Measurements from ENCODE around the gene GBF1.

The GBF1 gene

DNA sequence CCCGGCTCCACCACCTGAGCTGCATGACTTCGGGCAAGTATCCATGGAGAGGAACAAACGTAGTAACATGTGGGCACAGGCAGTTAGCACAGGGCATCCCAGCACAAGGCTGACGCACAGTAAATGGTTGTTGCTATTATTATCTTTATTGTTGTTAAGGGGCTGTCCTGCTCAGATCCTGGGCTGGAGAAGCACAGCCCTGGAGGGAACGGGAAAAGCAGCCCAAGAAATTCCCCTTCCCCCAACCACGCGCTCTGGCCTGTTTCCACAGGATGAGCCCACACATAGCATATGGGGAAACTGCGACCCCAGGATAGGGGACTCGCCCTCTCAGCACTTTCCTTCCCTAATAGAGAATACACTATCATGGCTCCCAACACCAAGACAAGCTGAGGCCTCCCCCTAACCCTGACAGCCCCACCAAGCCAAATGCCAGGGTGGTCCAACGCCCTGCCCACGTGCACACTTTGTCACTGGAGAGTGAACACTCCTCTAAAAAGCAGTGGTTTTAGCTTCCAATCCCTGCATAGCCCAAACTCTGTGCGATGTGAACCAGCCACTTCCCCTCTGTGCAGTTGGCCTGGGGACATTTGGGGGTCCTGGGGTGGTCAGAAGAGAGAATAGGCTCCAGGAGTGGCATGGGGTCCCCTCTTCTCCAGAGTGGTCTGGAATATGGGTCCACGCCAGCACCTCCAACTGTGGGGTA is 162.2 kb downstream of the GBF1 start:
- no peak for DNase-seq (ENCODE audit: low read depth, low spot score)

DNA sequence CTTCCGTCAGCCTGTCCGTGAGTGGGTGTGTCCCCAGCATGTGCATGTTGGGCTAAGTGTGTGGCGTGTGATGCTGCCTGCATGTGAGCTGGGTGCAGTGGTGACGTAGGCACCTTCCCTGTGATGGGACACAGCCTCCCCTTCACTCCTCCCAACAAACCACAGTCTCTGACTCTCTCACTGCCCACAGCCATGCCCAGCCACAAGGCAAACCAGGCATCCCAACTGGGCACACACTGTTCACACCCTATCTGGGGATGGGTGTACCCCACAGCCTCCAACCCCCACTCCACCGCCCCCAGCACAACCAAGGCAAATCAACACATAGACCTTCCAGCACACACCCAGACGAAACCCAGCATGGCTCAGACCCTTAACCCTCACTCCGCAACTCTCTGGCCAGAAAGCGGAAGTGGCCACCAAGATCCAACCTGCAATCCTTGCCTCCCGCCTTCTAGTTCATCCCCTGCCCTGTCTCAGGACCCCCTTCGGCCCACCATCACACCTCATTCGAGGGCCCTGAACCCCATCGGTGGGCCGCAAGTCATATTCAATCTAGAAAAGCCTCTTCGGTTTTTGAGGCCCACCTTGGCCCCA is 162.9 kb downstream of the GBF1 start:
- DNase-seq (ENCODE audit: low read depth, low spot score), result no peak

DNA sequence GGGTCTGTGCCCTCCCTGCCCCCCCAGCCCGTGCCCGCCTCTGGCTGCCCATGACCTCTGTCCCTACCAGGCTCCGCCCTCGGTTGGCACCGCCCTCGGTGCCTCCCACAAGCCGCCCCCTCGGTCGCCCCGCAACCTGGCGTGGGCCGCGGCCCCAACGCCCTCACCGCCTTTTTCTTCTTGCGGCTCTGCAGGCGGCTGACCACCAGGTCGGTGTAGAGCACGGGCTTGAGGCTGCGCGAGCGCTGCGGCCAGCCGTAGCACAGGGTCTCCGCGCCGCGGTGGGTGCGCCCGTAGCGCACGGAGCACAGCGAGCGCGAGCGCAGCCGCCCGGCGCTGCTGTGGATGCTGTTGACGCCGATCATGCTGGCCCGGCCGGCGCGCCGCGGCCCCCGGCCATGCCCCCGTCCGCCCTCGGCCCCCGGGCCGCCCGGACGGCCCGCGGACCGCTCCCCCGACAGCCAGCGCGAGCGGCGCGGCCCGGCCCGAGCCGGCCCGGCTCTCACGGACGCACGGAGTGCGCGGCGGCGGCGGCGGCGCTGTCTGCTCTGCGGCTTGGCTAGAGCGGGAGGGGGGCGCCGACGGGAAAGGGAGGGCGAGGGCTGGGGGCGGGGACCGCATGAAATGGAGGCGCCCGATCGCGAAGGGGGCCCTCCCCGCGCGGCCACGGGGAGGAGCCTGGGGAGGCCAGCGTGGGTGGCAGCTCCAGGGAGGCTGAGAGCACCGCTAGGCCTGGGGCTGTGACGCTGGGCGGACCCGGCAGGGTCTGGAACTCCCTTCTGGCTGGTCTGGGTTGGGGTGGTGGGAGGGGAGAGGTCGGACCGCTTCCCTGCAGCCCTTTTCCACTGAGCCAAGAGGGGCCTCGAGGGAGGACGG is 163.6 kb downstream of the GBF1 start:
- DNase-seq (ENCODE audit: low read depth, low spot score), result no peak

DNA sequence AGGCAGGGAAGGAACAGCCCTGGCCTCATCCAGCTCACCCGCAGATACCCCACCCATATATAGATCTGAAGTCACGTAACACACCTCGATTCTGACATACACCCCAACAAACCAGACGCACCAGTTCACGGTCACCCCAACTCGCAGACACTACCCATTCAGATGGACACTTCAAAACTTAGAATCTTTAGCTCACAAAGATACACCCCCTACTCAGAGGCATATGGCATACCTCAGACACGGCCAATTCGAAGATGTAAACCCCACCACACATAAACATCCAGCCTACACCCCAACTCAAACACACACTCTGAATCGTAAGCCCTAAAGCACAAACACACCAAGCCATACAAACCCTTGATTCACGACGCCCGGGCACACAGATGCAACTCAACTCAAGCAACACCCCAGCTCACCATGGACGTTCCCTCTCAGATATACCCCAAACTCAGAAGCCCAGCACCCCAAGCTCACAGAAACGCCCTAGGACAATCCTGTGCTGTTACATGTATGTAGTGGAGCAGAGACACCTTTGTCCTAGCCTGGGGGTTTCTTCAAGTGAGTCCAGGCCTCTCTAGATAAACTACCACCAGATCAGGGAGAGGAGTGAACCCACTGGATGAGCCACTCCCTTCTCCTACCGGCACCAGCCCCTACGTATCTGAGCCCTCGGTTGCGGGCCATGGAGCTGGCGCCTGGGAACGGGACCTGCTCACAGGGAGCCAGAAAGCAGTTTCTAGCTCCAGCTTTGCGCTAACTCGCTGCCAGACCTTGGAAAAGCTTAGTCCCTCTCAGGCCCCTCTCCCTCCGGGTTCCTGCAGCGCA is 164.5 kb downstream of the GBF1 start:
- DNase-seq (ENCODE audit: low read depth, low spot score), result no peak

DNA sequence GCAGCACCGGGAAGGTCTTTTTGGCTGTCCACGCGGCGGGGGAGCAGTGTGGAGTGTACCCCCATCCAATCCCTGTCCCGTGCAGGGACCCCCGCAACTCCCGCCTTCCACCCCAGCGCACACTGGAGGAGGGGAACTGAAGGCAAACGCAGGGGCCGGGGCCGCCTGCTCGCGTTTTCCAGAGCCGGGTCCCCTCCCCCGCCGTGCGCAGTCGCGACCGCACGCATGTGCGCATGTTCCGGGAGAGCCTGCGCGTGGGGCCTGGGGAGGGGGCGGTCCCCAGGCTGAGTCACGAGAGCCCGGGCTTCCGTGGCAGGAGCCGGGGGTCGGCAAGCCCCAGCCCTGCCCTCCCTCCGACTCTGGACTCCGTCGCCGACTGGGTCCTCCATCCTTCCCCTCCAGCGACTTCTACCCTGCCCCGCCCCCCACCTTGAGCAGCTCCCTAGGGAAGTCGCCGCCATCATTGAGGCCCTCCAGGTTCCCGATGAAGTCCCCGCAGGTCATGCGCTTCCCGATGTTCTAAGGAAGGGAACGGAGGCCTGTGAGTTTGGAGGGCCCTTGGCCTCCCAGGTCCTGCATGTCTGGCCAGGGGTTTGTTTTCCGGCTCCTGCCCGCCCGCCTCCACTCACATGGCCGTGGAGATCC is 165.2 kb downstream of the GBF1 start:
- no peak for DNase-seq (ENCODE audit: low read depth, low spot score)

DNA sequence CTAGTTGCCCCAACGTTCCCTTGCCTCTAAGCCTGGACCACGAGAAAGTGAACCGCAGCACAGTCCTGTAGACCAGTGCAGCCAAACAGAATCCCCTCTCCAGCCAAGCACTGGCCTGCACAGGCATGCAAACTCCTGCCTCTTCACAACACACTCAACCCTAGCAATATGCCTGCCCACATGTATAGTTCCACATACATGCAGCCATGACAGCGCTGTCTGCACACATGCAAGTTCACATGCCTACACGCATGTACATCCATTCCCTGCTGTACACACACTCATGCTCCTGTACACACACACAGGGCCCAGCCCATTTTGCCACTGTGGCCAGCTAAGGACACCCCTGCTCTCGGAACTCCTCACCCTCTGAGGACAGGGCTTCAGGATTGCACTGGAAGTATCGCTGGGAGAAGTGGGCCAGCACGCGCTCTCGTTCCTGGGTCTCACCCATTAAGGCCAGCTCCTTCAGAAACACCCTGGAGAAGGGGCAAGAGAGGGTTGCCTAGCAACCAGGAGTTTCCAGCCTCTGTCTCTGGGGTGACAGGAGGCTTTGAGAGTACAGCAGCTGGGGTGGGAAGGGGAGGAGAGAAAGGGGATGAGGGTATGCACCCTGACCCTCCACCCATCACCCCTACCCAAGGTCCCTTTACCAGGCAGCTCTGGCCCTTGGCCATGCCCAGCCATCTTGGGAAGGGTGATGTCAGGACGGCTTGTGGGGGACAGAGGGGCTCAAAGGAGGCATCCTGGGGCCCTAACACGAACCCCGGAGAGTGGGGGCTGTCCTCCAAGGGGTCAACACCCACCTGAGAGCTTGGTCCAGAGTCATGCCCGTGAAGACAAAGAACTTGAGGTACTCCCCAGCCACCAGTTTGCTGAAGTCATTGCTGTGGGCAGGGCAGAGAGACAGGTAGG is 166.3 kb downstream of the GBF1 start:
- no peak for DNase-seq (ENCODE audit: low read depth, low spot score)

DNA sequence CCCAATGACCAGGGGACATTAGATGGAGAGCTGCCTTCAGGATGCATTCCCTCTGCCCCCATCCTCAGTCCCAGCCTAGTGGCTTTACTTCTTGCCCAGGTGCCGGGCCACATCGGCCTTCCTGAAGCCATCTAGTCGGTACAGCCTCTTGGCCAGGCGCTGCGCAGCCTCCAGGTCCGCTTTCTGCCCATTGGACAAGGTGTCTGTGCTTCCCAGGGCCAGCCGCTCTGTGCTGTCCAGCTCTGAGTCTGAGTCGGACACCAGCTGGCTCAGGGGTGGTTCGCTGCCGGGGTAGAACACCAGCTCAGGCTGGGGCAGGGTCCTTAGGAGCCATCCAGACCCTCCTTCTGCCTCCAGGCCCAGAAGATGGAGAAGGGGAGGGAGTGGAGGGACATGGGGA is 167.0 kb downstream of the GBF1 start:
- no peak for DNase-seq (ENCODE audit: low read depth, low spot score)

DNA sequence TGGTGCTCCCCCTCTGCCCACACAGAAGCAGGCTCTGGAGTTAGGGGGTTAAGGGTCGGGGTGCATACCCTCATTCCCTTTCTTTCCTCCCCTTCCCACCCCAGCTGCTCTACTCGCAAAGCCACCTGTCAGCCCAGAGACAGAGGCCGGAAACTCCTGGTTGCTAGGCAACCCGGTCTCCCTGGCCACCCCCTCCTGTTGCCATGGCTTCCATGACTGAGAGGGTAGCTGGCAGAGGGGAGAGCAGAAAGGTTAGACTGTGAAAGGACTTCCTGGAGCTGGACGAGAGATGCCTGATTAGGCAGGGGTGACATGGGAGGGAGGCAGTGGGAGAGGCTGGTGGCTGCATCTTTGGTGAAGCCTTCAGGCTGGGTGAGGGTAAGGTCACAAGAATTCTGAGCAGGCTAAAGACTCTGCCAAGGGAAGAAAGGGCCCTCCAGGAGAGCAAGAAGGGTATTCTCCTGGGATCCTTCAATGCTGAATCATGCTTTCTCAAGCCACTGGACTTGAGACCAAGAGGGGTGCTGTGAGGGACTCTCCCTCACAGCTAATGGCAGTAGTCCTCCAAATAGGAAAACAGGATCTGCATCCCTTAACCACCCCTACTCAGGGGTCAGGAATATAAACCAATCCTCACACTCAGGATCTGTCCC is 167.8 kb downstream of the GBF1 start:
- peak; percentile 72 for DNase-seq (ENCODE audit: low read depth, low spot score)

DNA sequence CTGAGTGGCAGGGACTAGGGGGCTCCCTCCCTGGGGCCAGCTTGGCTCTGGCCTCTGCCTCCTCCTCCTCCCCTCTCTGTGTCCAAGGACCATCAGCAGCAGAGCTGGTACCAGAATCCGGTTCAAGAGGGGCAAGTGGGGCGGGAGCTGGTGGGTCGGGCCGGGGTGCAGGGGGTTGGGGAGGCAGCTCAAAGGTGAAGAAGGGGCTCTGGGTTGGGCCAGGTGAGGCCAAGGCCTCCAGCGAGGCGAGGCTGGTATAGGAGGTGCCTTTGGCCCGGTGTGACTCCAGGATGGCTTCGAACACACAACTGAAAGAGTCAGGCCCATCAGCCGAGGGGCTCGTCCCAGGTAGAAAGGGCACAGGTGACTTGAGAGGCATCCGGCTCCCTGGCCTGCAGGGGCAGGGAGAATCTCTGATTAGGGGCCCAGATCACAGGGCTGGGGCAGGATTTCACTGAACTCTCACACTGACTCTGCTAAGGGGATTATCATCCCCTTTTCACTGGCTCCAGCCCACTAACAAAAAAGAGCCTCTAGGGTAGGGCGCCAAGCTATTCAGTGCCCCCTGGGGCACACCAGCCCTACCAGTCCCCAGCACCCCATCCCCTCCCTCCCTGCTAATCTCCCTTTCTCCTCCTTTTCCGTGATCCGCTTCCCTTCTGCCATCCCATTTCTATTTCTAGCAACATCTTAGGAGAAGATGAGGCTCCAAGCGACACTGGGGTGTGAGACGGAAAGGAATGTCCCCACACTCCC is 168.7 kb downstream of the GBF1 start:
- DNase-seq (ENCODE audit: low read depth, low spot score), result no peak

DNA sequence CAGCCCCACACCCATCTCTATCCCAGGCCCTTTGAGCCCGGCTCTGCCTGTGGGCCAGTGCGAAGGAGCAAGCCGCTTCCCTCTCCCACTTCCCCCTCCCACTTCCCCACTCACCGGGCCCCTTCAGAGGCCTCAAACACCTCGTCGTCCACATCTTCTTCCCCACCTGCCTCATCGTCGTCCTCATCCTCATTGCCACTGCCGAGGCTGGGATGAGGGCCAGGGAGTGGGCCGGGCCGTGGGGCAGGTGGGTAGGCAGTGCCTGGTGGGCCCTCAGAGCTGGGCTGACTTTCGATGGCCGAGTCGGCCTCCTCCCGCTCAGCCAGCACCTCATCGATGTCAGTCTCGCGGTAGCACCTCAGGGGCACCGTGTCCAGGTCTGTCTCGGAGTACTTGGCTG is 169.4 kb downstream of the GBF1 start:
- no peak for DNase-seq (ENCODE audit: low read depth, low spot score)

DNA sequence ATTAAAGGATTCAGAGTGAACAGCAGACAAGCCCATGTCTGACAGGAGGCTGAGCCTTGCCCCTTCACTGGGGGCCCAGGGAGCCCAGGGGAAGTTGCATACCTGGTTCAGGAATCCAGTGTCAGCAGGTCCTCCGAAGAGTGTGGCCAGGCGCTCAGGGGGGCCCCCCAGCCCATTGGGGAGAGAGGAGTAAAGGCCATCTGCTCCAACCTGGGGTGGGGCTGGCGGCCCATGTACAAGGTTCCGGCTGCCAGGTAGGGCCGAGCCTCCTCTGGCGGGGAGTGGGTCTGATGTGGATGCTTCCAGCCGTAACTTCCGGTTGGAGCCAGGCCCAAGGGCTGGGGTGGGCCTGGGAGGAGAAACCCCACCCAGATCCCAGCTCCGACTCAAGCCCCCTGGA is 171.0 kb downstream of the GBF1 start:
- DNase-seq (ENCODE audit: low read depth, low spot score), result no peak

DNA sequence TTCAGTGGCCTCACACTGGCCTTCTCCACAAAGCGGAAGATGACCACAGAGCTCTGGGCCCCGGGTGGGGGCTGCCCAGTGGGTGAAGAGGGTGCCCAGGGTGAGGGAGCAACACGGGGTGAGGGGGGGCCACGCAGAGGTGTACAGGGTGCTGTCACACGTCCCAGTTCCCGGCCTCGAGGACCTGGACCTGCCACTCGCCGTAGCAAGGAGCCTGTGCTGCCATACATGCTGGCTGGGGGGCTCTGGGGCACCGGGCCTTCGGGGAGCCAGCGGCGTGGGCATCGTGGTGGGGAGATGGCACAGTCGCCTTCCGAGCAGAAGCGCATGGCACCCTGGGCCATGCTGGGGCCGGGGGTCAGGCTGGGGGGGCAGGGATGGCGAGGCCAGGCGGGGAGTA is 171.4 kb downstream of the GBF1 start:
- no peak for DNase-seq (ENCODE audit: low read depth, low spot score)

DNA sequence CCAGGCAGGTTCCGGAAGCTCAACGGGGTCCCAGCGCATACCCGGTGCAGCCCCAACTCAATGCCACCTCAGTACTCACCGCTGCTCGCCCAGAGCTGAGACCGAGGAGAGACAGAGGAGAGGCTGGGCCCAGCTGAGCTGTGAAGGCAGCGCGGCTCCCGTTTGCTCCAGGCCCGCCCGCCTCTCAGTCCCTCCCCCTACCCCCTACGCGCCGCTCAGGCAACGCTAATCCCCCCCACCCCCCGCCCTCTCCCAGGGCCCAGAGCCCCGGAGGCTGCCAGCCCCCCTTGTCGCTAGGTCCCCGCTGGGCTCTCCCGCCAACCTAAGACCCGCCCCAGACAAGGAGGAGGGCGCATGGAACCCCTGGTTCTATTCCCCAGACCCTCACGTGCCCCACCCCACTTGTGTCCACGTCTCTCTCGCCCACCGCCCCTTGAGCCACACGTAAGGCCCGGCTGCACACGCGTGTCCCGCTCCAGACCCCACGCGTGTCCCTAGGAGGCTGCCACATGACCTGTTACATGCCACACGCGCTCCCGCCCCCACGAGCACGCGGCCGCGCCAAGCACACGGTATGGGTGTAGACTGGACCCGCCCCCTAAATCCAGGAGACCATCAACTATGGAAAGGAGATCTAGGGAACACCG is 173.4 kb downstream of the GBF1 start, which contains the start of gene PSD:
Gene PSD (minus strand): TSS at position 164 of the 647 bp plus-strand sequence. CDS start 1,747 bp downstream, outside the sequence.
- peak; percentile 44 for DNase-seq (ENCODE audit: low read depth, low spot score)

DNA sequence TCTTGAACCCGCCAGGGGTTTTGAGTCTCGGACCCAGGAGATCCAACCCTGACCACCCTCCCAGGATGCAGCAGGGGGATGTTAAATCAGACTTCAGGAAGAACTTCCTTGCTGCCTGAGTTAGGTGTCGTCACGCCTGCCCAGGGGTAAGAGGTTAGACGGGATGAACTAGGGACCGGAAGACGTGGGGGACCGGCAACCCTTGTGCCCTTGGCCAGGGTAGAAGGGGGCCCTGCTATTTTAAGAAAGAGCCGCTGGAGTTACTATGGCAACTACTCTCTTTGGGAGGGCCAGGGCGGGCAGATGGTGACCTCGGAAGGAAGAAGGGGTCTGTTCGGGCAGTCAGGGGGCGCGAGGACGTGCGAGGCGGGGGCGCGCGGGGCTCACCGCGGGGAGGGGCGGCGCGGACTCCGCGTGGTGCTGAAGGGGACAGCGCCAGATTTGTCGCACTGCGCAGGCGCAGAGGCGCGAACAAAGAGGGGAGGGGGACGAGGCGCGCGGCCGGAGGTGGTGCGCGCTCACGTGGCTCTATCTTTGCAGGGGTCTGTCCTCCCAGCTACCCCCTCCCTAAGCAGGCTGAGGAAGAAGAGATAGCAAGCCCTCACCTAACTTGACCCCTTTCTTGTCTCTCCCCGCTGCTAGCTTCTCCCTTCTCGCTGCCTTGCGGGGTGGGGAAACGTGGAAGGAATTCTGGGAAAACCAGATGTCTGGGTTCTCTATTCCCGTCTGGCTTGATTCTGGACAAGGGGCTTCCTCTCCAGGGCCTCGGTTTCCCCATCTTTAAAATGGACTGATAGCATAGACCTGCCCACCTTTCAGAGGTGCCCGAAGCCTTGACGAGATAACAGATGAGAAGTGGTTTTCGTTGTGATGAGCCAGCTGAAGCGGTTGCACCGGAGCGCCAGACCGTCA is 174.2 kb downstream of the GBF1 start:
- DNase-seq (ENCODE audit: low read depth, low spot score), result peak; percentile 82

DNA sequence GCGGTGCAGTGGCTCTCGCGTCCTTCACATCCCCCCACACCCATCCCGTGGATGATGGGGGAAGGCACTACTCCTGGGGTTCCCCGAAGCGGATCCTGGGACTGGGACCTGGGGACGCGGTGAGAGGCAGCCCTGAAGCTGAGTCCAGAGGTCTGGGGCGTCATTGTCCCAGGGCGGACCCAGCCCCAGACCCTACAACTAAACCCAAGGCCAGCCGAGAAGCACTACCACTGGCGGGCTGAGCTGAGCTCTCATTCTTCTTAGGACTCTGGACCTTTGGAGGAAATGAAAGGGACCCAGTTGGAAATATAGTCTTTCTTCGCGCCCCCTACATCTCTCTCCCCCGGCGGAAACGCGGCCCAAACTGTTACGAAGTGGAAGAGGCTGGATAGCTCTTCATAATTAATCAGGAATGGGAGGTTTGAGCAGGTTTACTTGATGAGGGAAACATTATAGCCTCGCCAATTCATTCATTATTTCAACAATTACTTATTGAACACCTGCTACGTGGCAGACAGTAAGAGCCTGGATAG is 174.9 kb downstream of the GBF1 start:
- DNase-seq (ENCODE audit: low read depth, low spot score), result no peak

DNA sequence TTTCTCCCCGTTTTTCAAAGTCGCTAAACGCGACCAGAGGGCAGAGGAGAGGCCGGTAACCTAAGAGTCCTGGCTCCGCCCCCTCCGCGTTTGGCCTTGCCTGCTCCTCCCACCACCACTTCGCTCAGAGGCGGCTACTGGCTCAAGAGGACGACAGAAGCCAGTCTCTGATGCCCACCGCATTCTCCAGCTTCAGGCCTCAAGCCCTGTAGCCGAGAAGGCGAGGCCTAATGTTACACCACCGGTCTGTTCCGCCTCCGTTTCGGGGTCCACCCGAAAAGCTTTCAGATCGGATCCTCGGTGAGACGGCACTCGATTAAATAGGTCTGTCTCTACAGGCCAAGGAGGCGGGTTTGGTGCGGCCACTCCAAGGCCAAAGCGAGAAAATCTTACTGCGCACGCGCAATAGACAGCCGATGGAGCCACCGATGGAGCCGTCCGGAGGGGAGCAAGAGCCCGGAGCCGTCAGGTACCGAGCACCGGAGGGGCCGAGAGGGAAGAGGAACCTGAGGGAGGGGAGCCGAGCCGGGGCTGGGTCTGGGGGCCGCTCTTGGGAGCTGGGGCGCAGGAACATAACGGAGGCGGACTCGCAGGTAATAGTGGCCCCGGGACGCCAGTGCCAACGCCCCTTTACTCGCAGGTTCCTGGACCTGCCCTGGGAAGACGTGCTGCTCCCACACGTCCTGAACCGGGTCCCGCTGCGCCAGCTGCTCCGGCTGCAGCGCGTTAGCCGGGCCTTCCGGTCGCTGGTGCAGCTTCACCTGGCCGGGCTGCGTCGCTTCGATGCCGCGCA is 175.6 kb downstream of the GBF1 start, which contains the start of gene FBXL15:
Gene FBXL15 (plus strand): TSS at position 123 of the 793 bp plus-strand sequence. CDS start 294 bp downstream, at position 417.
- DNase-seq (ENCODE audit: low read depth, low spot score), result peak; percentile 98
